ENCODE results near the gene CRTC1.

CRTC1 gene
- total RNA-seq, result 42.2 reads per million, percentile 65 among the genes with 10 or more reads in this experiment

GRCh38 chr19:18683109-18683957, at the start of gene CRTC1:
Gene CRTC1, plus strand, starts transcription at chr19:18683680. Its CDS starts 23 bp downstream, at chr19:18683703.
- peak; percentile 91 for DNase-seq

GRCh38 chr19:18634612-18635297, 48.7 kb upstream of the CRTC1 start:
- DNase-seq, result no peak

GRCh38 chr19:18635831-18636182, 47.7 kb upstream of the CRTC1 start:
- DNase-seq, result no peak

GRCh38 chr19:18636183-18636968, 47.1 kb upstream of the CRTC1 start:
- DNase-seq, result peak; percentile 98

GRCh38 chr19:18636969-18637629, 46.4 kb upstream of the CRTC1 start, which contains the start of gene KLHL26:
Gene KLHL26, plus strand, starts transcription at chr19:18637028. Its CDS starts 27 bp downstream, at chr19:18637055.
- DNase-seq, result no peak

GRCh38 chr19:18637673-18638630, 45.5 kb upstream of the CRTC1 start:
- no peak for DNase-seq

- DNase-seq, result no peak
Measured at GRCh38 chr19:18639706-18640243, 43.7 kb upstream of the CRTC1 start.

GRCh38 chr19:18644196-18645034, 39.1 kb upstream of the CRTC1 start:
- no peak for DNase-seq

GRCh38 chr19:18645035-18645511, 38.4 kb upstream of the CRTC1 start:
- DNase-seq, result no peak

- DNase-seq, result no peak
Measured at GRCh38 chr19:18646535-18647370, 36.7 kb upstream of the CRTC1 start.

GRCh38 chr19:18647371-18647767, 36.1 kb upstream of the CRTC1 start:
- no peak for DNase-seq

- DNase-seq, result no peak
Measured at GRCh38 chr19:18647807-18648206, 35.7 kb upstream of the CRTC1 start.

- no peak for DNase-seq
Measured at GRCh38 chr19:18648973-18649315, 34.5 kb upstream of the CRTC1 start.

GRCh38 chr19:18649371-18650020, 34.0 kb upstream of the CRTC1 start:
- DNase-seq, result no peak

GRCh38 chr19:18650021-18650390, 33.5 kb upstream of the CRTC1 start:
- no peak for DNase-seq

GRCh38 chr19:18650468-18651041, 32.9 kb upstream of the CRTC1 start:
- no peak for DNase-seq

- no peak for DNase-seq
Measured at GRCh38 chr19:18651300-18651699, 32.2 kb upstream of the CRTC1 start.

GRCh38 chr19:18651733-18652132, 31.7 kb upstream of the CRTC1 start:
- no peak for DNase-seq

All from effector CD4-positive, alpha-beta T cell (primary cell).